ENCODE results near the gene HEPN1.

HEPN1 gene

DNA sequence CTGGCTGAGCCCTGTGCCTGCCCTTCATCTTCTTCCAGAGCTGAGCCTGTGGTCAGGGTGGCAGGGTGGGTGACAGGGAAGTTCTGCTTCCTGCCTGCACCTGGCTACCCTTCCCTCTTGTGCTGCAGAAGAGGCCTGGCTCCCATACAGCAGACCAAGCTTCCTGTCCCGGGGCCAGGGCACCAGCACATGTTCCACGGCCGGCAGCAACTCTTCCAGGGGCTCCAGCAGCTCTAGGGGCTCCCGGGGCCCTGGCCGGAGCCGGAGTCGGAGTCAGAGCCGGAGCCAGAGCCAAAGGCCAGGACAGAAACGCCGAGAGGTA, 38.8 kb upstream of the HEPN1 start:
- Histone ChIP-seq H2BK5ac (ENCODE audit: low read length) (no peak overlapping the region), H2AFZ (ENCODE audit: low read length) (no peak overlapping the region), H4K8ac (ENCODE audit: low read depth, low read length) (no peak overlapping the region), H3K36me3 (replicated peaks in 1 of 2; ENCODE audit: control insufficient read depth in 2 of 2, insufficient read depth in 2 of 2, low read length in 2 of 2) (no peaks in the 10 kb centered on the region), H2BK15ac (ENCODE audit: low read length) (no peak overlapping the region), H3K4me1 (ENCODE audit: control insufficient read depth in 2 of 2, insufficient read depth in 1 of 2, low read depth in 1 of 2, low read length in 2 of 2) (peaks cover 8 to 17% of the 10 kb centered on the region in 2 donors), H3K9ac (ENCODE audit: low read depth, low read length, poor library complexity) (no peak overlapping the region), H3K18ac (ENCODE audit: low read length) (peak overlapping the region; percentile 73), H3K4me3 (ENCODE audit: low read length in 2 of 2) (no peak overlapping the region), H4K91ac (ENCODE audit: low read depth, low read length, poor library complexity) (peak overlapping the region; percentile 3), H3K4me2 (ENCODE audit: insufficient read depth, low read length, poor library complexity, severe bottlenecking) (no peak overlapping the region), H3K4ac (ENCODE audit: low read length) (no peak overlapping the region), H3K27ac (replicated peaks; ENCODE audit: low read length) (no peak overlapping the region), H3K27me3 (ENCODE audit: control insufficient read depth in 3 of 3, insufficient read depth in 3 of 3, low read depth in 1 of 3, low read length in 3 of 3) (peaks cover 0 to 9% (median 7%) of the 10 kb centered on the region in 3 experiments), H2BK12ac (ENCODE audit: low read length) (no peak overlapping the region), H3K14ac (ENCODE audit: low read length) (no peak overlapping the region), H2BK120ac (ENCODE audit: low read depth, low read length) (no peak overlapping the region), H3K79me1 (ENCODE audit: low read depth, low read length) (peaks cover 2% of the 10 kb centered on the region), H3K9me3 (replicated peaks in 1 of 2; ENCODE audit: control insufficient read depth in 2 of 2, insufficient read depth in 1 of 2, low read depth in 1 of 2, low read length in 2 of 2) (no peaks in the 10 kb centered on the region), H3K23ac (ENCODE audit: low read depth, low read length, poor library complexity) (no peak overlapping the region), H2AK5ac (ENCODE audit: low read depth, low read length) (peak overlapping the region; percentile 76)
- WGBS, 2 donors (ENCODE audit: extremely low coverage in 2 of 2, insufficient read length in 2 of 2, insufficient replicate concordance in 1 of 2): no CpG with 5 or more reads among the region's 10 CpGs
- no peak for DNase-seq (ENCODE audit: low spot score)

DNA sequence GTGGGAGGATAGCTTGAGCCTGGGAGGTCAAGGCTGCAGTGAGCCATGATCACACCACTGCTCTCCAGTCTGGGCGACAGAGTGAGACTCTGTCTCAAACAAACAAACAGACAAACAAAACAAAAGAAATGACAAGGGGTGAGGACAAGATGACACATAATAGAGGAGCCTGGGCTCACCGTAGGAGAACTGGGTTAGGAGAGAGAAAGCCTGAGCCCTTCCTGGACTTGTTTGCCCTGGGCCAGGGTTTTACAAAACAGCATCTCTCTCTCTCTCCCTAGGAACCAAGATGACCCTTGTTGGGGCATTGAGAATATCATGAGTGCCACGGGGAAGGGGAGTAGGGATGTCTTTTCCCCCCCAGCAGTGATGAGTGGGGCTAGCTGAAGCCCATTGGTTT, 38.1 kb upstream of the HEPN1 start:
- Histone ChIP-seq H2BK15ac (ENCODE audit: low read length) (no peak overlapping the region), H3K27me3 (ENCODE audit: control insufficient read depth in 3 of 3, insufficient read depth in 3 of 3, low read depth in 1 of 3, low read length in 3 of 3) (peaks cover 0 to 4% (median 0%) of the 10 kb centered on the region in 3 experiments), H4K91ac (ENCODE audit: low read depth, low read length, poor library complexity) (no peak overlapping the region), H3K23ac (ENCODE audit: low read depth, low read length, poor library complexity) (no peak overlapping the region), H3K18ac (ENCODE audit: low read length) (no peak overlapping the region), H3K4me3 (ENCODE audit: low read length in 2 of 2) (no peak overlapping the region), H3K79me1 (ENCODE audit: low read depth, low read length) (no peaks in the 10 kb centered on the region), H2AK5ac (ENCODE audit: low read depth, low read length) (no peak overlapping the region), H3K4me2 (ENCODE audit: insufficient read depth, low read length, poor library complexity, severe bottlenecking) (no peak overlapping the region), H2BK12ac (ENCODE audit: low read length) (no peak overlapping the region), H3K4ac (ENCODE audit: low read length) (no peak overlapping the region), H2BK5ac (ENCODE audit: low read length) (no peak overlapping the region), H3K14ac (ENCODE audit: low read length) (no peak overlapping the region), H2AFZ (ENCODE audit: low read length) (no peak overlapping the region), H3K9me3 (replicated peaks in 1 of 2; ENCODE audit: control insufficient read depth in 2 of 2, insufficient read depth in 1 of 2, low read depth in 1 of 2, low read length in 2 of 2) (no peaks in the 10 kb centered on the region), H3K36me3 (replicated peaks in 1 of 2; ENCODE audit: control insufficient read depth in 2 of 2, insufficient read depth in 2 of 2, low read length in 2 of 2) (no peaks in the 10 kb centered on the region), H4K8ac (ENCODE audit: low read depth, low read length) (no peak overlapping the region), H3K27ac (replicated peaks; ENCODE audit: low read length) (no peak overlapping the region), H3K9ac (ENCODE audit: low read depth, low read length, poor library complexity) (peak overlapping the region; percentile 13), H3K4me1 (ENCODE audit: control insufficient read depth in 2 of 2, insufficient read depth in 1 of 2, low read depth in 1 of 2, low read length in 2 of 2) (peaks cover 6 to 13% of the 10 kb centered on the region in 2 donors), H2BK120ac (ENCODE audit: low read depth, low read length) (no peak overlapping the region)
- no CpG with 5 or more reads among the region's 3 CpGs for WGBS, 2 donors (ENCODE audit: extremely low coverage in 2 of 2, insufficient read length in 2 of 2, insufficient replicate concordance in 1 of 2)
- no peak for DNase-seq (ENCODE audit: low spot score)

DNA sequence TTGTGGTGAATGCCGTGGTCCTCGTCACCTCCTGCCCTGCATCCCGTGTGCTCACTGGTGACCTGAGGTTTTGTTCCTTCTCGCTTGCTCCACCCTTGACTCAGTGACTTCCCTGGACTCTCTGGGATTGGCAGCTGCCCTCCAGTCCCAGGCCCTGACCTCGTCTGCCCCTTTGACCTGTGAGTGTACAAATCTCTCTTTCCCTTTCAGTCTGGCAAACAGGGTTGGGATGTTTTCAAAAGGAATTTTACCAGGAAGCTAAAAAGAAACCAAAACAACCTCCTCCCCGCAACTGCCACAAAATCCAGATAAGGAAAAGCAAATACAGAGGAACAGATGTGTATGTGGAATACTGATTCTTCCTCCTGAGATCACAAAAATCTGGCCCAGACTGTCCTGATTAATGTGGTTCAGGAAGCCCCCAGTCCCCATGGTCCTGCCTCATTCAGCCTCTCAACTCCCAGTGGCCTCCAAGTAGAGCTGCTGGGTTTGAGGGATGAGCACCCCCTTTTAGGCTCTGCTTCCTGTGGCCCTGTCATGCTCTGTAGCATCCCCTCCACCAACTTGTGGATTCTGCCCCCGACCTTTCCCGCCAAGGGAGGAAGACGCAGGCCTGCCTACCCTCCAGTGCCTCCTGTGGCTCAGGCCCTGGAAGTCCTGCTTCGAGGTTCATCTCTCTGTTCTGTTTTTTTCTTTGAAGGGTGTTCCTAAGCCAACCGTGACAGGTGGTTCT, 36.5 kb upstream of the HEPN1 start:
- Histone ChIP-seq H2BK12ac (ENCODE audit: low read length) (no peak overlapping the region), H3K27ac (replicated peaks; ENCODE audit: low read length) (no peak overlapping the region), H3K27me3 (ENCODE audit: control insufficient read depth in 3 of 3, insufficient read depth in 3 of 3, low read depth in 1 of 3, low read length in 3 of 3) (peaks cover 0 to 7% (median 2%) of the 10 kb centered on the region in 3 experiments), H3K4ac (ENCODE audit: low read length) (no peak overlapping the region), H2BK5ac (ENCODE audit: low read length) (no peak overlapping the region), H2AK5ac (ENCODE audit: low read depth, low read length) (no peak overlapping the region), H3K18ac (ENCODE audit: low read length) (no peak overlapping the region), H3K79me1 (ENCODE audit: low read depth, low read length) (no peaks in the 10 kb centered on the region), H2BK120ac (ENCODE audit: low read depth, low read length) (no peak overlapping the region), H3K4me3 (ENCODE audit: low read length in 2 of 2) (no peak overlapping the region), H4K91ac (ENCODE audit: low read depth, low read length, poor library complexity) (no peak overlapping the region), H3K23ac (ENCODE audit: low read depth, low read length, poor library complexity) (no peak overlapping the region), H2AFZ (ENCODE audit: low read length) (no peak overlapping the region), H3K4me2 (ENCODE audit: insufficient read depth, low read length, poor library complexity, severe bottlenecking) (no peak overlapping the region), H2BK15ac (ENCODE audit: low read length) (no peak overlapping the region), H4K8ac (ENCODE audit: low read depth, low read length) (no peak overlapping the region), H3K36me3 (replicated peaks in 1 of 2; ENCODE audit: control insufficient read depth in 2 of 2, insufficient read depth in 2 of 2, low read length in 2 of 2) (no peaks in the 10 kb centered on the region), H3K4me1 (ENCODE audit: control insufficient read depth in 2 of 2, insufficient read depth in 1 of 2, low read depth in 1 of 2, low read length in 2 of 2) (peaks cover 6 to 8% of the 10 kb centered on the region in 2 donors), H3K9me3 (replicated peaks in 1 of 2; ENCODE audit: control insufficient read depth in 2 of 2, insufficient read depth in 1 of 2, low read depth in 1 of 2, low read length in 2 of 2) (no peaks in the 10 kb centered on the region), H3K9ac (ENCODE audit: low read depth, low read length, poor library complexity) (no peak overlapping the region), H3K14ac (ENCODE audit: low read length) (no peak overlapping the region)
- no peak for DNase-seq (ENCODE audit: low spot score)
- WGBS, 2 donors (ENCODE audit: extremely low coverage in 2 of 2, insufficient read length in 2 of 2, insufficient replicate concordance in 1 of 2): no CpG with 5 or more reads among the region's 11 CpGs

DNA sequence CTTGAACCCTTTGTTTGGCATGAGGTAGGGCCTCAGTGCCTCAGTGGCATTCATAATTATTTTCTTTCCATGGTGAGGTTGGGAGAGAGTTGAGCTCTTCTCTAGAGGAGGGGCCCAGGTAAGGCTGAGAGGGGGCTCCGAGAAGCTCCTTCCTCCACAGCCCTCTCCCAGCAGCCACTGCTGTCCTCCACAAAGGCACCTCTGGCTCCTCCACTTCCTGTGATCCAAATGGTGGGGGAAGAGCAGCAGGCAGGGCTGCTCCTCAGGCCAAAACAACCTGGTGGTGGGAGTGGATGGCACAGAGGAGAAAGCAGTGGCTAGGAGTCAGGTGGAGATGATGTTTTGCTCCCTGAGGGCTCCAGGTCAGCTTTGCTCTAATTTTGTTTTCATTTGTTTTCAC, 34.7 kb upstream of the HEPN1 start:
- no peak overlapping the region for H4K91ac ChIP-seq (ENCODE audit: low read depth, low read length, poor library complexity)
- no peak overlapping the region for H2BK120ac ChIP-seq (ENCODE audit: low read depth, low read length)
- H3K27ac ChIP-seq (replicated peaks; ENCODE audit: low read length): no peak overlapping the region
- no peak overlapping the region for H3K4ac ChIP-seq (ENCODE audit: low read length)
- H3K4me3 ChIP-seq (ENCODE audit: low read length in 2 of 2): no peak overlapping the region
- no peak overlapping the region for H3K18ac ChIP-seq (ENCODE audit: low read length)
- H2BK5ac ChIP-seq (ENCODE audit: low read length): no peak overlapping the region
- DNase-seq (ENCODE audit: low spot score): no peak
- peaks cover 6% of the 10 kb centered on the region in 2 donors for H3K4me1 ChIP-seq (ENCODE audit: control insufficient read depth in 2 of 2, insufficient read depth in 1 of 2, low read depth in 1 of 2, low read length in 2 of 2)
- no peak overlapping the region for H3K4me2 ChIP-seq (ENCODE audit: insufficient read depth, low read length, poor library complexity, severe bottlenecking)
- no peak overlapping the region for H4K8ac ChIP-seq (ENCODE audit: low read depth, low read length)
- no peaks in the 10 kb centered on the region for H3K9me3 ChIP-seq (replicated peaks in 1 of 2; ENCODE audit: control insufficient read depth in 2 of 2, insufficient read depth in 1 of 2, low read depth in 1 of 2, low read length in 2 of 2)
- H3K36me3 ChIP-seq (replicated peaks in 1 of 2; ENCODE audit: control insufficient read depth in 2 of 2, insufficient read depth in 2 of 2, low read length in 2 of 2): no peaks in the 10 kb centered on the region
- H3K14ac ChIP-seq (ENCODE audit: low read length): no peak overlapping the region
- WGBS, 2 donors (ENCODE audit: extremely low coverage in 2 of 2, insufficient read length in 2 of 2, insufficient replicate concordance in 1 of 2): no CpG with 5 or more reads among the region's 1 CpG
- no peak overlapping the region for H2BK12ac ChIP-seq (ENCODE audit: low read length)
- no peak overlapping the region for H2AK5ac ChIP-seq (ENCODE audit: low read depth, low read length)
- H3K27me3 ChIP-seq (ENCODE audit: control insufficient read depth in 3 of 3, insufficient read depth in 3 of 3, low read depth in 1 of 3, low read length in 3 of 3): peaks cover 0 to 16% (median 0%) of the 10 kb centered on the region in 3 experiments
- H3K79me1 ChIP-seq (ENCODE audit: low read depth, low read length): no peaks in the 10 kb centered on the region
- H2BK15ac ChIP-seq (ENCODE audit: low read length): no peak overlapping the region
- no peak overlapping the region for H3K23ac ChIP-seq (ENCODE audit: low read depth, low read length, poor library complexity)
- H2AFZ ChIP-seq (ENCODE audit: low read length): no peak overlapping the region
- no peak overlapping the region for H3K9ac ChIP-seq (ENCODE audit: low read depth, low read length, poor library complexity)
